HG03521 (cell line): ENCODE data around the gene UBE4B.
A peak's percentile ranks its signal among the peaks of the same experiment; 100 is the strongest.

Experiments used
- ATAC-seq: cut with Tn5 transposase; IDR thresholded peaks from one replicate; pipeline ENCODE4 v1.9.1; 2021; ENCODE audit warnings: mild to moderate bottlenecking, moderate library complexity; ENCODE audit not compliant: unreplicated experiment

The UBE4B gene

DNA sequence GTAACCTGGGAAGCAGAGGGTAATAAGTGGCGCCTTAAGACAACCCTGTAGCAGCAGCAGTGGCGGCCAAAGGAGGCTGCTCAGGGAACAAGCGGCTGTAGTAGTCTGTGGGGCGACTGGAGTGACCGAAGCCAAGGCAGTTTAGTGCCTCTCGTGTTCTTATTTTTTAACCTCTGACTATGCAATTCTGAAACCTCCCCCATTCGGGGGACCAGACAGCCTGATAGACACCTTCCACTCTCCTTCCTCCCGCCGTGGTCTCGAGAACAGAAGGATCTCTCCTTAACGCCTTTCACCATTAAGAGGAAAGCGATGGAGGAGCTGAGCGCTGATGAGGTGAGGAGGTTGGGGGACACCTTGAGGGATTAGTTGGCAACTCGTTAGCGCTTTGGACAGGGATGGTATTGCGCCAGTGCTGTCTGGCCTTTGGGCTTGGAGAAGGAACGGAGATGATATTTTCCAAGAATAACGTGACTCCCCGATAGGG is 644 bp downstream of the UBE4B start:
- ATAC-seq = peak; percentile 5

- ATAC-seq = no peak
Observed at GRCh38 chr1:10042746-10043145, 10.0 kb downstream of the UBE4B start.

DNA sequence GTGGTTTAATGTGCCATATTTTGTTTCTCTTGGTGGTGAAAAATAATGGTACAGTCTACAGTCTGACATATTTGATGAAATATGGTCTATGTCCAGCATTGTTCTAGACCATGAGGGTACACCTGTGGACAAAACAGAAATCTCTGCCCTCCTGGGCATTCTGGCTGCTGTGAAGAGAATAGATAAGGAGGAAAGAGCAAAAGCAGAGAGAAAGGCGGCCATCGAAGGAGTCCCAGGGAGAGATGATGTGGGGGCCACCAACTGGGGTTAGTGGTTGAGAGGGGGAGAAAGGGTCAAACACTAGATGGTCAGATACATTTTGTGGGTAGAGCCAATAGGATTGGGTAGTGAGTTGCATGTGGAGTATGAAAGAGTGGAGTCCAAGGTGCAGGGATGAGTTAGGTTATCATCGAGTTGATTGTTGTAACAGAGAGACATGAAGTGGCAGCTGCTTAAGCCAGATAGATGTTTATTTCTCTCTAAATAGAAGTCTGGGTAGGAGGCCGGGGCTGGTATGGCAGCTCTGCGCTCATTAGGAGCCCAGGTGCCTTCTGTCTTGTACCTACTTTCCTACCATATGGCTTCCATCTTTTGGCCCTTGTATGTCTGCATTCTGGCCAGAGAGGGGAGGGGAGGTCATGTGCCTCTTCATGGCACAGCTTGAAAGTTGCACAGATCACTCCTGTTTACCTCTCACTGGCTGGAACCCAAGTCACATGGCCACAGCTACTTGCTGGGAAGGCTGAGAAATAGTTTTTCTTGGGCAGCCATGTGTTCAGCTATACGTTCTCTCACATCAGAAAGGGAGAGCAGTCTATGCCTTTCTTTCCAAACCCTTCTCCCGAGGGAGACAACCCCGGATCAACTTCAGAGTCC is 13.0 kb downstream of the UBE4B start:
- ATAC-seq = no peak

- ATAC-seq = no peak
Observed at GRCh38 chr1:10046356-10047085, 13.8 kb downstream of the UBE4B start.

DNA sequence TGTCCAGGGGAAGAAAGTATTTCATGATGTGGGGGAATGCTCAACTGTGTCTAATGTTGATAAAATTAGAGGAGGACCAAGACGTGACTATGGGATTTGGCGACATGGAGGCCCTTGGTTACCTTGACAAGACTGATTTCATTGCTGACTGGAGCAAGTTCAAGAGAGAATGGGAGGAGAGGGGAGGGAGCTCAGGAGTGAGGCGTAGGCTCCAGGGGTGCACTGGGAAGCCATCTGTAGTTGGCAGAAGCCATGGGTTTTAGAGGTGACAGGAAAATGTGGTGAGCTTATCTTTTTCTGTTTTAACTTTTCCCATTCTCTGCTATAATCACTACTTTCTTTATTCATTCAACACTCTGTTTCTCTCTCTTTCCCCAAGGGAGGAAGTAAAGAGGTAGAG is 15.8 kb downstream of the UBE4B start:
- ATAC-seq = no peak

DNA sequence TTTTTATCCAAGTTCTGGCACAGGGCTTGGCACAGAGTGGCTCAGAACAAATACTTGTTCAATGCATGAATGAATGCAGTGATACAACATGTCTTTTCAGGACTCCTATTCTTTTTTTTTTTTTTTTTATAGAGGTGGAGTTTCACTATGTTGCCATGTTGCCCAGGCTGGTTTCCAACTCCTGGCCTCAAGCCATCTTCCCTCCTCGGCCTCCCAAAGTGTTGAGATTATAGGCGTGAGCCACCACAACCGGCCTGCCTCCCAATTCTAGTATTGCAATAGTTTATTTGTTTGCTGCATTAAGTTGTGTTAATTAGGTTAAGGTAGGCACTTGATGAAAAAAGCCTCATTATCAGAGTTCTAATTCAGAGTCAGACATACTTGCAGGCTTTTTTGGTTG is 17.9 kb downstream of the UBE4B start:
- no peak for ATAC-seq

DNA sequence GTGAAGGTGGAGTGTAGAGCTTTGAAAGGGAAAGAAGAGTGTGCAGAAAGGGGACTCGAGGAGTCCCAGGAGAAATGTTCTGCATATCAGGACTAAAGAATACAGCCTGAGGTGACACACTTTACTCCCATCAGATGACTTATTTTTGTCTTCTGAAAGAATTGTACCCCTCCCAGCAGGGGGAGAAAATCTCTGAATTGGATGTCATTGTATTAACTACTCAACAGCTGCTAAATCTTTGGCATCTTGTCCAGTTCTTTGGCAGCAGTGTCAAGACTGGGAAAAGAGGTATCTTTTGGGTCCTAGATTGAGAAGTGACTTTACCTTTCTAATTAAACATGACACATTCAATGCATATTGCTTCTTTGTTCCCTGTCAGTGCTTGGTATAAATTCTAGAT is 18.9 kb downstream of the UBE4B start:
- ATAC-seq = no peak

GRCh38 chr1:10052347-10052746 is 19.6 kb downstream of the UBE4B start:
- no peak for ATAC-seq

DNA sequence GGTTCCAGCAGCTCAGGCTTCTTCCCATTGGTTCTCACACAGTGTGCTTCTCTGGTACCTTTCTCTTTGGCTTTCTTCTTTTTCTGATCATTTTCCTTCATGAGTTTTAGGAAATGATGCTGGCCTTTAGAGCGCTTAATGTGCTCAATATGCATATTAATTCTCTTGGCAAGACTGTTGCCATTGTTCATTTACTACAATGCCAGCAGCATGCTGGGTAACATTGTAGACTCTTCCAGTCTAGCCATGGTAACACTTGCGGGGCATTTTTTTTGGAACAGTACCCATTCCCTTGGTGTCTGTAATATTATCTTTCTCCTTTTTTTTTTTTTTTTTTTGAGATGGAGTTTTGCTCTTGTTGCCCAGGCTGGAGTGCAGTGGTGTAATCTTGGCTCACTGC is 21.7 kb downstream of the UBE4B start:
- no peak for ATAC-seq

DNA sequence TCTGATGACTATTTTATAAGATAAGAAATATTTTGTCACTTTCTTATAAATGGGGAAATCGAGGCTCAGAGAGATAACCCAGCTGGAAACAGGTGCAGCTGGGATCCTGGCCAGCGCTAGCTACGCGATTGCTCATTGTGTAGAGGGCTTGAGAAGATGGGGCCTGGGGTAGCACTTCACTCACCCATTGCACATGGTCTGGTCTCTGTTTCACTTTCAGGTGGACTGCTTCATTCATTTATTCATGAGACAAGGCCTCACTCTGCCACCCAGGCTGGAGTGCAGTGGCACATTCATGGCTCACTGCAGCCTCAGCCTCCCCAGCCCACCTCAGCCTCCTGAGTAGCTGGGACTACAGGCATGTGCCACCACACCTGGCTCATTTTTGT is 23.8 kb downstream of the UBE4B start:
- no peak for ATAC-seq

DNA sequence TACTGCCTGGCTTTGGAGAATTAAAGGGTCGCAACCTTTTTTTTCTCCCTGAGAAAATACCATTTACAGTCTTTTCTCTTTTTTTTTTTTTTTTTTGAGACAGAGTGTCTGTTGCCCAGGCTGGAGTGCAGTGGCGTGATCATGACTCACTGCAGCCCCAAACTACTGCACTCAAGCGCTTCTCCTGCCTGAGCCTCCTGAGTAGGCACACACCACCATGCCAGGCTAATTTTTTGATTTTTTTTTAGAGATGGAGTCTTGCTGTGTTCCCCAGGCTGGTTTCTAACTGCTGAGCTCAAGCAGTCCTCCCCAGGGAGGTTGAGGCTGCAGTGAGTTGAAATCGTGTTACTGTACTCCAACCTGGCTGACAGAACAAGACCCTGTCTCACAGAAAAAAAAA is 24.6 kb downstream of the UBE4B start:
- ATAC-seq = no peak

GRCh38 chr1:10057796-10058195 is 25.0 kb downstream of the UBE4B start:
- ATAC-seq = no peak

DNA sequence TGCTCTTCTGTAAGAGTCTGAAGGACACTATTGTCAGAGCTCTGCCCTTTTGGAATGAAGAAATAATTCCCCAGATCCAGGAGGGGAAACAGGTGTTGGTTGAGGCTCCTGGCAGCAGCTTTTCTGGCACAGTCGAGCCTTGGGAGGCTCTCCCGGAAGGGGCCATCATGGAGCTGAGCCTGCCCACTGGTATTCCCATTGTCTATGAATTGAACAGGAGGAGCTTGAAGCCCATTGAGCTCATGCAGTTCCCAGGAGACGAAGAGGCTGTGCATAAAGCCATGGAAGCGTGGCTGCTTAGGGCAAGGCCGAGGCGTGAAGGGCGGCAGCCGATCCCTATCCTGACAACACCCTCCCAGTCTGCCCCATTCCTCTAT is 26.6 kb downstream of the UBE4B start:
- no peak for ATAC-seq

DNA sequence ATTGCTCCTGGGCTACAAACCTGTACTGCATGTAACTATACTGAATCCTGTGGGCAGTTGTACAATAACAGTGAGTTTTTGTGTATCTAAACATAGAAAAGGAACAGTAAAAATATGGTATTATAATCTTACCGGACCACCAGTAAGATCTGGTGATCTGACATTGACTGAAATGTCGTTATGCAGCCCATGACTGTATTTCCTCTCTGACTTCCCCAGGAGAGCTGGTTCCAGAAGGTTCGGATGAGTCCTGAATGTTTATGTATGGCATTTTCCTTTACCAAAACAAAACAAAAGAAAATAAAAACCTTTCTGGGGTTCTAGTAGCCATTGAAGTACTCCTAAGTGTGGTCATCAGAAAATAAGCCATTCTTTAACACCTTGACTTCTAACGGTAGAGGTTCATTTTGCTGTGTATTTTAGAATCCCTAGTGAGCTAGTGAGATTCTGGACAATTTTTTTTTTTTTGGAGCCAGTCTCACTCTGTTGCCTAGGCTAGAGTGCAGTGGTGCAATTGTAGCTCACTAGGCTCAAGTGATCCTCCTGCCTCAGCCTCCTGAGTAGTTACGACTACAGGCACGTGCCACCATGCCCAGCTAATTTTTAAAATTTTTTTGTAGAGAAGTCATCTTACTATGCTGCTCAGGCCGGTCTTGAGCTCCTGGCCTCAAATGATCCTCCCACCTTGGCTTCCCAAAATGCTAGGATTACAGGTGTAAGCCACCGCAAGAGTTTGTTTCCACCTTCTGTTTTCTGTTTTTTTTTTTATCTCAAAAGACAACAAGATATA is 27.7 kb downstream of the UBE4B start:
- ATAC-seq = no peak

- ATAC-seq = no peak
Observed at GRCh38 chr1:10061276-10061675, 28.5 kb downstream of the UBE4B start.

DNA sequence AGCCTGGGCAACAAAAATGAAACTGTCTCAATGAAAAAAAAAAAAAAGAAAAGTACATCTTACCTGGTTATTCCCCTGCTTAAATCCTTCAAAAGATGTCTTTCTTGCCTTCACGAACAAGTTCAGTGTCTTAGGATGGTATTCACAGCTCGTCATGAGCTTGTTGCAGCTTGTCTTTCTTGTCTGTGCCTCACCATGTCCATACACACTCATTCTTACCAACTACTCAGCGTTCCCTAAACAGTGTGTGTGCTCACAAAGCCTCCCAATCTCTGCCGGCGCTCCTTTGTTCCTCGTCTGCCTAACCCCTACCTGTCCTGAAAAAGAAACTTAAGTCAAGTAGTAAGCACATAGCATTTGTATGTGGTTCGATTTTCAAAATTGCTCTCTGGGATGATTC is 31.1 kb downstream of the UBE4B start:
- ATAC-seq = no peak

DNA sequence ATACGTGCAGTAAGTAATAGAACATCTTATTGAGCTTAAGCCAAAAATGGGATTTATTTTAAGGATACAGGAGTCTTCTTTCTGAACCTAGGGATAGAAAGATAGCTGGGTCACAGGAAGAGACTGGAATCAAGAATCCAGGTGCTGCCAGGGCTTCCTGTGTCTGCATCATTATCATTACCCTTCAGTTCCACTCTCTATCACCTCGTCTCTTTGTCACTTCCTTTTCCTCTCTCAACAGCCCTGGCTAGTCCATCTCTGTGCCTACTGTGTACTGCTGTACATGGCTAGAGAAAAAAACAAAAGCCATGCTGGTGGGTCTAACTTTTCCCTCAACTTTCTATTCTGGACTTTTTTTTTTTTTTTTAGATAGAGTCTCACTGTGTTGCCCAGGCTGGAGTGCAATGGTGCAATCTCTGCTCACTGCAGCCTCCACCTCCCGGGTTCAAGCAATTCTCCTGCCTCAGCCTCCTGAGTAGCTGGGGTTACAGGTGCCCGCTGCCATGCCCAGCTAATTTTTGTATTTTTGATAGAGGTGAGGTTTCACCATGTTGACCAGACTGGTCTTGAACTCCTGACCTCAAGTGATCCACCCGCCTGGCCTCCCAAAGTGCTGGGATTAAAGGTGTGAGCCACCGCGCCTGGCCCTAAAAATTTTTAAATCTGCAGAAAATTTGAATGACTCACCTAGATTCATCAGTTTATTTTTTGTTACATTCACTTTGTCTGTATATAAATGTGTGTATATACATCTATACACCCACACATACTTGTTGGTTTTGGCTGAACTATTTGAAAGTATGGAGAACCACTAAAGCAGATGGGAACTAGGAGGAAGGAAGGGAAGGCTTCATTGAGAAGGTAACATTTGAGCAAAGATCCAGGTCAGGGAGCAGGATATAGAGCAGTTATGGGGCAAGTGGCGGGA is 31.9 kb downstream of the UBE4B start:
- ATAC-seq = no peak

DNA sequence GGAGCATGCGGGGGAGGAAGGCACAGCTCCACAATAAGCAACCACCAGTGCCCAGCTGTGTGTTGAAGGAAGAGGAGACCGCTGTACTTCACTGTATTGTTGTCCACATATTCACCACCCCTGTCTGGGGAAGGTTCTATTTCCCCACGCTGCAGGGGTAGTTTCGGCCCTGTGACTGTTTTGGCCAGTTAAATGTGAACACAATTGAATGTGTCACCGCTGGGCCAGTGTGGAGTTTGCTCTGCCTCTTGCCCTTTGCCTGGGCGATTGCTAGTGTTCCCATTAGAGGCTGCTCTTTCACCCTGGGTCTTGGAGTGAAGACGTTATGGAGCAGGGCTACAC is 32.6 kb downstream of the UBE4B start:
- no peak for ATAC-seq

- no peak for ATAC-seq
Observed at GRCh38 chr1:10065760-10066159, 33.0 kb downstream of the UBE4B start.

- no peak for ATAC-seq
Observed at GRCh38 chr1:10068605-10069294, 36.0 kb downstream of the UBE4B start.
